NCI-H510A treated with DMSO at 0.1 percent for 48 hours (cell line): ENCODE results near the gene FAT1.

Experiments used
- DNase-seq: peaks from one replicate; lab custom pipeline; 2025; lab: John Stamatoyannopoulos, UW

Gene FAT1

GRCh38 chr4:186749611-186750281 lies 26.1 kb upstream of the FAT1 start:
- peak; percentile 16 for DNase-seq

GRCh38 chr4:186746581-186746980 lies 22.9 kb upstream of the FAT1 start:
- DNase-seq: no peak

- DNase-seq: no peak
Measured at GRCh38 chr4:186743261-186743660, 19.6 kb upstream of the FAT1 start.

- DNase-seq: no peak
Measured at GRCh38 chr4:186740822-186741221, 17.2 kb upstream of the FAT1 start.

GRCh38 chr4:186739802-186740434 lies 16.3 kb upstream of the FAT1 start:
- DNase-seq: no peak

GRCh38 chr4:186739317-186739716 lies 15.7 kb upstream of the FAT1 start:
- no peak for DNase-seq

GRCh38 chr4:186738421-186738820 lies 14.8 kb upstream of the FAT1 start:
- no peak for DNase-seq

GRCh38 chr4:186737427-186737826 lies 13.8 kb upstream of the FAT1 start:
- DNase-seq: no peak

- DNase-seq: no peak
Measured at GRCh38 chr4:186736466-186736865, 12.8 kb upstream of the FAT1 start.

- DNase-seq: no peak
Measured at GRCh38 chr4:186734251-186734650, 10.6 kb upstream of the FAT1 start.

GRCh38 chr4:186733778-186734177 lies 10.1 kb upstream of the FAT1 start:
- no peak for DNase-seq

- no peak for DNase-seq
Measured at GRCh38 chr4:186730621-186731020, 7.0 kb upstream of the FAT1 start.

- DNase-seq: no peak
Measured at GRCh38 chr4:186729856-186730255, 6.2 kb upstream of the FAT1 start.

- DNase-seq: no peak
Measured at GRCh38 chr4:186728631-186729271, 5.1 kb upstream of the FAT1 start.

- DNase-seq: no peak
Measured at GRCh38 chr4:186727977-186728519, 4.4 kb upstream of the FAT1 start.

GRCh38 chr4:186727169-186727976 lies 3.7 kb upstream of the FAT1 start:
- no peak for DNase-seq

GRCh38 chr4:186726426-186727168 lies 2.9 kb upstream of the FAT1 start:
- DNase-seq: peak; percentile 41

GRCh38 chr4:186725469-186726425 lies 2.1 kb upstream of the FAT1 start:
- peak; percentile 67 for DNase-seq

GRCh38 chr4:186724864-186725468 lies 1.3 kb upstream of the FAT1 start:
- no peak for DNase-seq
